ENCODE measurements around the gene SFRP5.

The SFRP5 gene

DNA sequence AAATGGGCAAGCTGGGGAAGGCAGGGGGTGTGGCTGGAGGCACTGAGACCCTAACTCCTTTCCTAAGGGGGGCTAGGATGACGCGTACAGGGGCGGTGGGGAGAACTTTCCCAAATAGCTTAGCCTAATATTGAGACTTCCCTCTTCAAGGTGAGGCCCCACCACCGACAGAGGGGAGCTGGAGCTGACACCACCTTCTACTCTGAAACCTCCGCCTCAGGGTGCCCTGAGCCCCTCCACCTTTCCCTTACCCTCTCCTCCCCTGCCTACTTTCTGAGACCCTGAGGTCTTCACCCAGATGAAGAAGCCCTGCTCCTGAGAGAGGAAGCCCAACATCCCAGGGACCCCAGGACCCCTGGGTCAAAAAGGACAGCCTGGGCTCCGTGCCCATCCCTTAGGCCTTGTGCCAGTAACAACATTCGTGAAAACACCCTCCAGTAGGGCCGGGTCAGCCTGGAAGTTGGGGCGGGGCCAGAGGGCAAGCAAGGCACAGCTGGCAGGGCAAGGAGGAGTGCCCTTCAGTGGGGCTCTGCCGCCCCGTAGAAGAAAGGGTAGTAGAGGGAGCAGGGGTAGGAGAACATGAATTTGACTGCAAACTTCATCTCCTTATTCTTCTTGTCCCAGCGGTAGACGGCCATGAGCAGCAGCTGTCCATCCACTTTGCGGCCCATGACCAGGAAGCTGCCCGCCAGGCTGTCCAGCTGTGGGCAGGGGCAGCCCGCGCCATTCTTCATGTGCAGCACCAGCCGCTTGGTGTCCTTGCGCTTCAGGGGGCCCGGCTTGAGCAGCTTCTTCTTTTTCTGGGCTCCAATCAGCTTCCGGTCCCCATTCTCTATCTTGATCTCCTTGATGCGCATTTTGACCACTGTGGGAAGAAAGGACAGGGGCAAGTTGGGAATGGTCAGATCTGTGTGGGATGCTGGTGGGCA, 4.5 kb downstream of the SFRP5 start:
- TF ChIP-seq, protein P1, sequence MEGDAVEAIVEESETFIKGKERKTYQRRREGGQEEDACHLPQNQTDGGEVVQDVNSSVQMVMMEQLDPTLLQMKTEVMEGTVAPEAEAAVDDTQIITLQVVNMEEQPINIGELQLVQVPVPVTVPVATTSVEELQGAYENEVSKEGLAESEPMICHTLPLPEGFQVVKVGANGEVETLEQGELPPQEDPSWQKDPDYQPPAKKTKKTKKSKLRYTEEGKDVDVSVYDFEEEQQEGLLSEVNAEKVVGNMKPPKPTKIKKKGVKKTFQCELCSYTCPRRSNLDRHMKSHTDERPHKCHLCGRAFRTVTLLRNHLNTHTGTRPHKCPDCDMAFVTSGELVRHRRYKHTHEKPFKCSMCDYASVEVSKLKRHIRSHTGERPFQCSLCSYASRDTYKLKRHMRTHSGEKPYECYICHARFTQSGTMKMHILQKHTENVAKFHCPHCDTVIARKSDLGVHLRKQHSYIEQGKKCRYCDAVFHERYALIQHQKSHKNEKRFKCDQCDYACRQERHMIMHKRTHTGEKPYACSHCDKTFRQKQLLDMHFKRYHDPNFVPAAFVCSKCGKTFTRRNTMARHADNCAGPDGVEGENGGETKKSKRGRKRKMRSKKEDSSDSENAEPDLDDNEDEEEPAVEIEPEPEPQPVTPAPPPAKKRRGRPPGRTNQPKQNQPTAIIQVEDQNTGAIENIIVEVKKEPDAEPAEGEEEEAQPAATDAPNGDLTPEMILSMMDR (IDR thresholded peaks at IDR 0.05; ENCODE audit: control extremely low read depth, extremely low read depth, low read depth, missing control alignments): no peak
- no peak for DNase-seq (ENCODE audit: extremely low spot score)
- POLR2A ChIA-PET: no interaction called here
- CTCF ChIA-PET: interaction anchor here (0.6 to 2.4 kb wide), 4 partner anchors 24 to 218 kb away, joined by 3 to 6 read pairs (median 3); no protein-coding TSS in a partner anchor

DNA sequence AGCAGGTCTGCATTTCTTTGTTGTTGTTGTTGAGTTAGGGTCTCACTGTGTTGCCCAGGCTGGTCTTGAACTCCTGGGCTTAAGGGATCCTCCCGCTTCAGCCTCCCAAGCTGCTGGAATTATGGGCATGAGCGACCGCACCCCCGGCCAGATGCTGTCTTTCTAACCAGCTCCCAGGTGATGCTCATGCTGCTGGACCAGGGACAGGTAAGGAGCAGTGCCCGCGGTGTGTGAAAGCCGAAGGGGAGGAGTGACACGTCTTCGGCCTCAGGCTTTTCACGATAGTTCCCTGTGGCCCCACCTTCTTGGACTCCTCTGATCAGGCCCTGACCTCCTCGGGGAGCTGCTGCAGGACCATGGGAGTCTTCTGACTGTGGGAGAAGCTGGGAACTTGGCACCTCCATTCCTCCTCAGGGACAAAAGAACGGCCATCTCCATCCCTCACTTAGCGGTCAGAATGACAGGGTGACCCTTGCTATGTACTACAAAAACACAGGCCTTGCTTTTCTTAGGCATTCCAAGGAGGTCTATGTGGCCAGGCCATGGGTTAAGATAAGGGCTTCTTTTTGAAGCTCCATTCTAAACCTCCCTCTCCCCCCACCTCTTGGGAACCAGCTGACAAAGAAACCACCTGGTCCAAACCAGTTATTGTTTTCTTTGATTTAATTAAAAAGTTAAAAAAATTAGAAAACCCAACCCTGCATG, 5.5 kb downstream of the SFRP5 start:
- no peak for DNase-seq (ENCODE audit: extremely low spot score)
- TF ChIP-seq, protein P1 (IDR thresholded peaks at IDR 0.05; ENCODE audit: control extremely low read depth, extremely low read depth, low read depth, missing control alignments): no peak
- CTCF ChIA-PET: interaction anchor here (0.6 to 2.4 kb wide), 4 partner anchors 23 to 65 kb away, joined by 3 to 6 read pairs (median 4); no protein-coding TSS in a partner anchor
- POLR2A ChIA-PET: no interaction called here

DNA sequence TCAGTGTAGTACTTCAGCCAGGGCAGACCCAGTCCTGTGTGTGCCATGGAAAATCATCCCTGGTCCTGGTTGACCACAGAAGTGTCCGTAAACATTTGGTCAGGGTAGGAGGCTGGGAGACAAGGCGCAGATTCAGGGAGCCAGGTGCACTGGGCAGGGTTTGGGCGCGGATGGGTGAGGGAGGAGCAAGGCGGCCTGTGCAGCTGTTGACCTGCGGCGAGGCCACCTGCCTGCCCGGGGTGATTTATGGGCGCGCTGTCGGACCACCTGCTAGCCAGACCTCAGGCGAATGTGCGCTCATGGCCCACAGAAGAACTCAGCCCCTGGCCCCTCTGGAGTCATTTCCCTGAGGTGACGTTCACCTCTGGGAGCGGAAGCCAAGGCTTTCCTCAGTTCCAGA, 6.6 kb downstream of the SFRP5 start:
- TF ChIP-seq, protein P1 (IDR thresholded peaks at IDR 0.05; ENCODE audit: control extremely low read depth, extremely low read depth, low read depth, missing control alignments): no peak
- ChIA-PET CTCF (interaction anchor here (1.0 to 2.4 kb wide), 3 partner anchors 27 to 276 kb away, joined by 3 to 6 read pairs (median 4); no protein-coding TSS in a partner anchor), POLR2A (no interaction called here)
- DNase-seq (ENCODE audit: extremely low spot score): no peak

DNA sequence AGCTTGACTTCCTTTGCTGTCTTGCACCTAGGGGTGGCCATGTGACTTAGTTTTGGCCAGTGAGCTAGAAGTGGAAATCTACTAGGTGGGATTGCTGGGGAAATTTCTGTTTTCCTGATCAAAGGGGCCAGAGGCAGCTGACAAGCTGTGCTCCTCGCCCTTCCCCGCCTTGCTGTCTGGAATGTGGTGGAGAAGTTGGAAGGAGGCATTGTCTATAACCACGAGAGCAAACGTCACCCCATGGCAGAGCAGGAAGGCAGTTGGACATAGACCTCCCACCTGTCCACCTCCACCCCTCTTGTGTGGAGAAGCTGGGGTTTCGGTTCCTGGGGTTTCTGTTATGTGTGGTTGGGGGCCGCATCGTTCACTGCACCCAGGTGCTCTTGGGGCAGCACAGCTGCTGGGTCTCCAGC, 7.3 kb downstream of the SFRP5 start:
- DNase-seq (ENCODE audit: extremely low spot score): no peak
- TF ChIP-seq, protein P1 (IDR thresholded peaks at IDR 0.05; ENCODE audit: control extremely low read depth, extremely low read depth, low read depth, missing control alignments): no peak
- CTCF ChIA-PET: interaction anchor here (1.0 kb wide), 1 partner anchor 276 kb away, joined by 3 read pairs; no protein-coding TSS in a partner anchor
- POLR2A ChIA-PET: interaction anchor here (0.5 kb wide), 1 partner anchor 39 kb away, joined by 5 read pairs; no protein-coding TSS in a partner anchor

DNA sequence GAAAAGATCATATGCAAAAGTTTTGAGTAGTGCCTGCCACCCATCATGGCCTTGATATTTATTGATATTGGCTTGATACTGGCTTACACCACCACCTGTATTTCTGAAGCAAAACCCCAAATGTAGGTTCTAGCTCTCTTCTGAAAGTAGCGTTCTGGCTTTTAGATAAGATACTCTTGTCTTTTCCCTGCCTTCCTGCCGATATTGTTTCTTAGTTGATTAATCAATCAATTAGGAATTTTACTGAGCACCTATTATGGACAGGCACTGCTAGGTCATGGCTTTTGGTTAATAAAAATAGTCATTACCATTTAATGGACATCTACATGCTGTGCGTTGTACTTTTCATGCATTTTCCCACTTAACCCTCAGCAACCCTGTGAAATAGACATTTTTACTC, 7.9 kb downstream of the SFRP5 start:
- TF ChIP-seq, protein P1 (IDR thresholded peaks at IDR 0.05; ENCODE audit: control extremely low read depth, extremely low read depth, low read depth, missing control alignments): no peak
- ChIA-PET CTCF (interaction anchor here (1.0 to 1.5 kb wide), 3 partner anchors 9 to 277 kb away, joined by 3 to 4 read pairs (median 3); no protein-coding TSS in a partner anchor), POLR2A (interaction anchor here (0.5 kb wide), 1 partner anchor 39 kb away, joined by 5 read pairs; no protein-coding TSS in a partner anchor)
- no peak for DNase-seq (ENCODE audit: extremely low spot score)

DNA sequence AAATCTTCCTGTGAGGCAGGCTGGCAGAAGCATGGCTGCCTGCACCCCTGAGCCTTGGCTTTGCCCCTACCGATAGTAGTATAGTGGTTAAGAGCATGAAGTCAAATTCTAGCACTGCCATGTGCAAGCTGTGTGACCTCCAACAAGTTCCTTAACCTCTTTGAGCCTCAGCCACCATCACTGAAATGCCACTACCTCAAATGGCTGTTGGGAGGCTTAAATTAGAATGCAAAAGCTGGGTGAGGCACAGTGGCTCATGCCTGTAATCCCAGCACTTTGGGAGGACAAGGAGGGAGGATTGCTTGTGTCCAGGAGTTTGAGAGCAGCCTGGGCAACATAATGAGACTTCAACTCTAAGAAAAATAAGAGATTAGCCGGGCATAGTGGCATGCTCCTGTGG, 8.4 kb downstream of the SFRP5 start:
- TF ChIP-seq, protein P1 (IDR thresholded peaks at IDR 0.05; ENCODE audit: control extremely low read depth, extremely low read depth, low read depth, missing control alignments): no peak
- ChIA-PET POLR2A (no interaction called here), CTCF (interaction anchor here (0.8 to 1.7 kb wide), 4 partner anchors 9 to 283 kb away, joined by 3 to 5 read pairs (median 4); no protein-coding TSS in a partner anchor)
- no peak for DNase-seq (ENCODE audit: extremely low spot score)

Data from GM10248 (cell line).